ENCODE results near the gene ATOH7. TPM values are rescaled to one million over a fixed set of nuclear protein-coding genes. Genes with fewer than 3 reads are reported as not detected.
"Not testable (repeated sequence)": the region's sequence is repeated elsewhere in the genome, so short reads cannot be mapped to it uniquely, and the experiment has no call there.

The ATOH7 gene
- 0.82 TPM for total RNA-seq

DNA sequence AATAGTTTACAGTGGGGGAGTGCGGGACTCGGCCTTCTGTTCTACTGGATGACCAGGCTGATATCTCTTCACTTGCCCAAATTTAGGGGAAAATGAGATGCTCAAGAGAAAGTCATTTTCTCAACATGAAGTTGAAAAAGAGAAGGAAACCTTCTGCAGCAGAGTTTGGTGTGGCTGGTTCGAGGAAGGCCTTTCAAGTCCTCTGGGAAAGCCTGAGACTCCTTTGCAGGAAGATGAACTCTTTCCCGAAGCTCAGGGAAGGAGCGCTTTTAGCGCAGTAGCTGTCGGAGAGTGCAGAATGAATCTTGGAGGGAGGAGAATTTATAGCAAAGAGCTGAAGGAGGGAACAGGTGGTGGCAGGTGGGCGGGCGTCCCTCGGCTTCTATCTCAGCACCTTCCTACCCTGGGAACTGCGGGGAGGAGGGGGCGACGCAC, at the start of gene ATOH7:
TSS of gene ATOH7 (minus strand) at position 297 of the 435 bp plus-strand sequence. CDS start 436 bp downstream, outside the sequence.
- no peak for DNase-seq

GRCh38 chr10:68280758-68281157, 48.8 kb upstream of the ATOH7 start:
- DNase-seq = no peak

DNA sequence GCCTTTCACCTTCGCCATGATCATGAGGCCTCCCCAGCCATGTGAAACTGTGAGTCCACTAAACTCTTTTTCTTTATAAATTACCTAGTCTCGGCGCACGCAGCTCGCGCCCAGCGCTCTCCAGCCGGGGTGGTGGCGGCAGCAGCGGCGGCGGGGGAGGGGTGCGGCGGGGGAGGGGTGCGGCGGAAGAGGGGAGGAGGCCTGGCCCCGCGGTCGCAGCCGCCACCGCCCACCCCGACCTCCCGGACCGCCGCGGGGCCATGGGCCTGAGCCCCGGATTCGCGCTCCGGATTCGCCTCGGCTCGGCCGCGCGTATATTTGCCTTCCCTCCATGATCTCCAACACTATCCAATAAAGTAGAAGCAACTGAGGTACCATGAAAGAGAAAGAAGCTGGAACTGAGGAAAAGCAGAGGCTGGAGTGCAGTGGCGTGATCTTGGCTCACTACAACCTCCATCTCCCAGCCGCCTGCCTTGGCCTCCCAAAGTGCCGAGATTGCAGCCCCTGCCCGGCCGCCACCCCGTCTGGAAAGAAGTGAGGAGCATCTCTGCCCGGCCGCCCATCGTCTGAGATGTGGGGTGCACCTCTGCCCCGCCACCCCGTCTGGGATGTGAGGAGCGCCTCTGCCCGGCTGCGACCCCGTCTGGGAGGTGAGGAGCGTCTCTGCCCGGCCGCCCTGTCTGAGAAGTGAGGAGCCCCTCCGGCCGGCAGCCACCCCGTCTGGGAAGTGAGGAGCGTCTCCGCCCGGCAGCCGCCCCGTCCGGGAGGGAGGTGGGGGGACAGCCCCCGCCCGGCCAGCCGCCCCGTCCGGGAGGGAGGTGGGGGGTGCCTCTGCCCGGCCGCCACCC, 47.2 kb upstream of the ATOH7 start:
- not testable (repeated sequence) for DNase-seq

DNA sequence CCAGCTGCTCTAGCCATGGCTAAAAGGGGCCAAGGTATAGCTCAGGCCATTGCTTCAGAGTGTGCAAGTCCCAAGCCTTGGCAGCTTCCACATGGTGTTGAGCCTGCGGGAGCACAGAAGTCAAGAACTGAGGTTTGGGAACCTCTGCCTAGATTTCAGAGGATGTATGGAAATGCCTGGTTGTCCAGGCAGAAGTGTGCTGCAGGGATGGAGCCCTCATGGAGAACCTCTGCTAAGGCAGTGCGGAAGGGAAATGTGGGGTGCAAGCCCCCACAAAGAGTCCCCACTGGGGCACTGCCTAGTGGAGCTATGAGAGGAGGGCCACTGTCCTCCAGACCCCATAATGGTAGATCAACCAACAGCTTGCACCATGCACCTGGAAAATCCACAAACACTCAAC, 45.9 kb upstream of the ATOH7 start:
- DNase-seq = not testable (repeated sequence)

DNA sequence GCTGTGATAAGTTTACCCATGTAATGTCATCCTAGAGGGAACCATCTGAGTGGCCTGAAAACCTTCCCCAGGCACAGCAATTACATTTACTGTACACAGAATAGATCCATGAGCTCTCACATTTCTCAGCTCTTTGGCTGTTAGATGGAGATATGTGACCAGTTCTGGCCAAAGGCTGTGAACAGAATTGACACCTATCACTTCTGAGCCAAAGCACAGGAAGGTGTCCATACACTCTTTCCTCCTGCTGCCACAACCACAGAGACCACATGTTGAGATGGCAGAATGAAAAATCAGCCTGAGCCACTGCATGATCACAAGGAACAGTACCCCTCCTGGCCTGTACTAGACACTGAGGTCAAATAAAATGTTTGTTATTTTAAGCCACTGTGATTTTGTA, 44.3 kb upstream of the ATOH7 start:
- no peak for DNase-seq

GRCh38 chr10:68275600-68276126, 43.8 kb upstream of the ATOH7 start:
- no peak for DNase-seq

- no peak for DNase-seq
Measured at GRCh38 chr10:68272833-68273232, 40.9 kb upstream of the ATOH7 start.

- peak; percentile 61 for DNase-seq
Measured at GRCh38 chr10:68271196-68271882, 39.4 kb upstream of the ATOH7 start.

- DNase-seq = no peak
Measured at GRCh38 chr10:68269562-68270290, 37.8 kb upstream of the ATOH7 start.

- DNase-seq = no peak
Measured at GRCh38 chr10:68261132-68261856, 29.4 kb upstream of the ATOH7 start.

GRCh38 chr10:68253346-68253745, 21.4 kb upstream of the ATOH7 start:
- no peak for DNase-seq

- DNase-seq = no peak
Measured at GRCh38 chr10:68251625-68252495, 19.9 kb upstream of the ATOH7 start.

DNA sequence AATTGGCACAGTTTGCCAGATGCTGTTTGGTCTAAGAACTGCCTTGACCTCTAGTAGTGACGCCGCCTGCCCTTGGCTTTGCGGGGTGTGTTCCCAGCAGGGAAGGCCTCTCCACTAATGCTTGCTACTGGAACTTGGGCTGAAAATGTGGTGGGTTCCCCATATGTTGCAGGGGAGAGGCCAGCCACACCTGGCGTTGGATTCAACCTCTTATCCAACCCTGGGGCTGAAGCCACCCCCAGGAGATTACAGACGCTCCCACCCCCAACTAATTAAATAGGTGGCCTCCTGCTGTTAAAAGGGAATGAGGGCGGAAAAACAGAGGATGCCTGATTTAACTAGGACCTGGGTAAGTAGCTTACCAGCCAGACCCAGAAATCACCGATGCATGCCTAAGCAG, 19.2 kb upstream of the ATOH7 start:
- DNase-seq = no peak

GRCh38 chr10:68249297-68249696, 17.4 kb upstream of the ATOH7 start:
- no peak for DNase-seq

- no peak for DNase-seq
Measured at GRCh38 chr10:68247931-68248330, 16.0 kb upstream of the ATOH7 start.

DNA sequence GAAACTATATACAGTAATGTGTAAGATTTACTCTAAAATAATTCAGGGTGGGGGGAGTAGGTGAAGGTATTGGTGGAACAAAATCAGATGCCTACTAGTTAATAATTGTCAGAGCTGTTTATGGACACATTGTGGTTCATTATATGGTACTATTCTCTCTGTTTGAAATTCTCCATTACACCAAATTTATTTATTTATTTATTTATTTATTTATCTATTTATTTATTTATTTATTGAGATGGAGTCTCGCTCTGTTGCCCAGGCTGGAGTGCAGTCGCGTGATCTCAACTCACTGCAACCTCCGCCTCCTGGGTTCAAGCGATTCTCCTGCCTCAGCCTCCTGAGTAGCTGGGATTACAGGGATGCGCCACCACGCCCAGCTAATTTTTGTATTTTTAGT, 14.5 kb upstream of the ATOH7 start:
- not testable (repeated sequence) for DNase-seq

DNA sequence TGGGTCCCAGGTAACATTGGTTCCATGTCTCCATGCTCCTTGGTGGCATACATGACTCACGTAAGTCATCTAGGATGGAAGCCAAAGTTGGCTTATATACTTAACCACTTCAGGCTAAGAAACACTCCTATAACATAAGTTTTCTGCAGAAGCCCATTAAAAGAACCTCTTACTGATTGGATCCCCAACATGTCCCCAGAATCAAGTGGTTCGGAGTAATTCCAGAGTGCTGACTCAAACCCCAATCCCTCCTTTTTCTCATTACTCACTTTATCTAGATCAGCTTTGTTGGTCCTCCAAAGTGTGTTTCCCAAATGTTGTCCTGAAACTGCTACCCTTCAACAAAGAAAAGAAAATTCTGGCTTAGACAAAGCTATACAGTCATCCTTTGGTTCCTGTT, 10.1 kb upstream of the ATOH7 start:
- no peak for DNase-seq

DNA sequence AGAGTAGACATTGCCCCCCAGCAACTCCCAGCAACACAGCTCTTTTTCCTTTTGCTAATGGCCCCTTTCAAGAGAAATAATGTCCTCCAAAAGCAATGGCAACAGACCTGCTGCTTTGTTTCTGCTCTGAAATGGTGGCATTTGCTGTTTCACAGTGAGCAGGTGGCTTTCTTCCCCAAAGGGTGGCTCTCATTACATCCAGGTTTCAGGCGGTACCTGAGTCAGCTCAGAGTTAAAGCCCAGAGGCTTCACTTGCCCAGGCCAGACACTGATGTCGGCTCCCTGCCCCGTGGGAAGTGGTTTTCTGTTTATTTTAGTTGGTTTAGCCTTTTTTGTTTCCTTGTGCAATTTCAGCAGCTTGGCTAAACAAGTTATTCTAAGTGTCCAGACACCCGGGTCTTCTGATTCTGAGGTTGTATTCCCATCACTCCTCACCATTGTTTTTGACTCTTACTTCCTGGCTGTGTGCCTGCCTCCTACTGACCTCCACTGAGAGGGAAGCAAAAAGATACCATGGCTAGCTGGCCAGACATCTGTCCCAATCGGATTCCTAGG, 7.8 kb upstream of the ATOH7 start:
- DNase-seq = no peak

- no peak for DNase-seq
Measured at GRCh38 chr10:68239069-68239468, 7.2 kb upstream of the ATOH7 start.

GRCh38 chr10:68238371-68238770, 6.5 kb upstream of the ATOH7 start:
- DNase-seq = no peak

- no peak for DNase-seq
Measured at GRCh38 chr10:68237173-68237572, 5.3 kb upstream of the ATOH7 start.

Measured in tongue (tissue), 2 donors.